Measurements from ENCODE around the gene LRGUK.

Gene LRGUK

DNA sequence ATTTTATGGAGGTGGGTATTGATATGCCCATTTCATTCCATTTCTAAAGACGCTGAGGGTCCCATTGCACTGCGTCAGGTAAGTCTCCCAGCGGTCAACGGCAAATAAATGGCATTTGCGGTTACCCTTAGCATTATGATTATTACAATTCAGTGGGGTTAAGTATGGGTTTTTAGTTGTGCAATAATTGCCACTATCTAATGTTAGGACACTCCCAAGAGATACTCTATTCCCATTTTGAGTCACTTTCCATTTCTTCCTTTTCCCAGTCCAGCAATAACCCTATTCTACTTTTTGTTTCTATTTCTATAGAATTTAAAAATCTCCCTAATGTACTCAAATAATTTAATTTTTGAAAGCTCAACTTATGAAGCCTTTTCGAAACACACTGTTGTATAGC, 185.6 kb downstream of the LRGUK start:
- no peak for DNase-seq

DNA sequence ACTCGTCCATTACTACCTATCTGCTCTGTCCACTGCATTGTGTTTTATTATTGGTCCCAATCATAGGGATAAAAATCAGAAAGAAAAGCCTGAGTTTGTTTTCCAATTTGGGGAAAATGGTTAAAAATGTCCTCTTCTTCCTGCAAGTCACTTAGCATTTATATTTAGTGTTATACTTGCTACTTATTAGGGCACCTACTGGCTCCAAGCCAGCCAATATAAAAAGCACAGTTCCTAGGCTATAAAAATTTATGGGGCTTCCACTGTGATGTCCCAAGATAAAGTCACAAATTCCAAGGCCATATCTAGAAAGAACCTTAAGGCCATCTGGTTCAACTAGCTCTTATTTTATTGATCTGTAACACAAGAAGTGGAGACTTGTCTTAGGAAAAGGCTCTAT, 186.4 kb downstream of the LRGUK start:
- no peak for DNase-seq

Measured in NCI-H2227 treated with DMSO at 0.1 percent for 48 hours (cell line).